HG02840 (cell line): Measurements from ENCODE around the gene CAPN11.

Source experiments
- ATAC-seq: cut with Tn5 transposase; IDR thresholded peaks from one replicate; pipeline ENCODE4 v1.9.1; 2021; ENCODE audit warnings: mild to moderate bottlenecking, moderate library complexity, moderate number of reproducible peaks; ENCODE audit not compliant: unreplicated experiment, low FRiP score

CAPN11 gene

DNA sequence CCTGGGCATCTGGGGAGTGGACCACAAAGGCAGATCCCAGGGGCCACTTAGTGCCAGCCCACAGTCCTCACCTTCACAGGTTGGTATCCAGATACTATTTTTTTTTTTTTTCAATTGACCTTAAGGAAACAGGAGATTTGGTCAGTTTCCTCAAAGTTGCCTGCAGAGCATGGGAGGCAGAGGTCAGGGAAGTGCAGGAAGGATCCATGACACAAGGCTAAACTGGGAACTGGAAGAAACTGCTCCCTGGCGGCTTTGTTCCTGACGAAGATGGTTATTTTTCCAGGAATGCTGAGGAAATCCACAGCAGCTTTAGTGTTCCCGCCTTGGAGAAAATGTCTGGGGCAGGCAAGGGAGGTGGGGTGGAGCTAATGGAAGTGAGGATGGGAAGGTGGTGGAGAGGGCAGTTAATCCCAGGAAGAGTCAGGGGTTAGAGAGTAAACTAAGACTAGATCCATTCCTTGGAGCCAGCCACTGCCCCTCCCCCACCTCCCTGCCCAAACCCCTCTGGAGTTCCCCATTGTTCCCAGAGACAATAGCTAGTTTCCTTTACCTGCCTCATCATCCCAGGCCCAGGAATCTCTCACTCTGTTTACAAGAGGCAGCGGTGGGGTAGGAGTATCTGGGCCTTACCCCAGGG is 43.8 kb downstream of the CAPN11 start:
- ATAC-seq, result no peak

DNA sequence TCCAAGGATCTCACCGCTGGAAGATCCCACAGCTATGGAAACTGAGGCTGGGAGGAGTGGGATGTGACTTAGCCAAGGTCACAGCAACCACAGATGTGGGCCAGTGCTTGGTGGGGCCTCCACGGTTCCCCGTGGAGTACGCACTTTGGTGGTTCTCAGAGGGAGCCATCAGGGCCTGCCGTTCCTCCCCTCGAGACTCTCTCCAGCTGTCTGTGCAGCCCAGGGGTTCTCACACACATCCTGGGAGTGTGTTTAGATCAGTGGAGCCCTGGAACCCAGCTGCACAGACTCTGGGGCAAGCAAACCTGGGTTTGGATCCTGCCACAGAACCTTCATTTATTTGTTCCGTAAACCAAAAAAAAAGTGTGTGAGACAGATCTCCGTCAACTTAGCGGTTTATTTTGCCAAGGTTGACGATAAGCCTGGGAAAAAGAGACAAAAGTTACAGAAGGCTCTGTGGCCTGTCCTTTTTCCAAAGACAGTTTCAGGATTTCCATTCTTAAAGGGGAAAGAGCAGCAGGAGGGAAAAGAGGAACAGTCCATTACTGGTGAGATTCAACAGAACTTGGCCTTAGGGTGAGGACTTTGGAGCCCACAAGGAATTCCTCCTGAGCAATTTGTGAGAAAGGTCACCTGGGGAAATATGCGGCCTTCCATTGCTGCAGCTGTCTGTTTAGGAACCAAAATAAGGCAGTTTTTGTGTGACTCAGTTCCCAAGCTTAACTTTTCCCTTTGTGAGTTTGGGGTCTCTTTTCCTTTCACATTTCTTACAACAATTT is 44.5 kb downstream of the CAPN11 start:
- ATAC-seq, result no peak

DNA sequence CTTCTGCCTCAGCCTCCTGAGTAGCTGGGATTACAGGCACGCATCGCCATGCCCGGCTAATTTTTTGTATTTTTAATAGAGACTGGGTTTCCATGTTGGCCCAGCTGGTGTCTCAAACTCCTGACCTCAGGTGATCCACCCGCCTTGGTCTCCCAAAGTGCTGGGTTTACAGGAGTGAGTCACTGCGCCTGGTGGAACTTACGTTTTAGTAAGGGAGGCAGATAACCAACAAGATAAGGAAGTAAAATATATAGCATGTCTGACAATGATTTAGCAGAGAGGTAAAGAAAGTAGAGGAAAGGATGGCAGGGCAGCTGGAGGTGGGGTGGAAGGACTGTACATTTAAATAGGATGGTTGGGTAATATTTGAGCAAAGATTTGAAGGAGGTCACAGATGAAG is 45.3 kb downstream of the CAPN11 start:
- no peak for ATAC-seq

DNA sequence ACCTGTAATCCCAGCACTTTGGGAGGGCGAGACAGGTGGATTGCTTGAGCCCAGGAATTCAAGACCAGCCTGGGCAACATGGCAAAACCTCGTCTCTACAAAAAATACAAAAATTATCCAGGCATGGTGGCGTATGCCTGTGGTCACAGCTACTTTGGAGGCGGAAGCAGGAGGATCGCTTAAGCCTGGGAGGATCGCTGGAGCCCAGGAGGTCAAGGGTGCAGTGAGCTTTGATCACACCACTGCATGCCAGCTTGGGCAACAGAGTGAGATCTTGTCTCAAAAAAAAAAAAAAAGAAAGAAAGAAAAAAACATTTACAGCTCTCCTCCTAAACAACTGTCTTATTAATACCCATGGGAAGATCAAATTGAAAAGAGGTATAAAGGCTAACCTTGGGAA is 49.3 kb downstream of the CAPN11 start:
- ATAC-seq, result no peak

DNA sequence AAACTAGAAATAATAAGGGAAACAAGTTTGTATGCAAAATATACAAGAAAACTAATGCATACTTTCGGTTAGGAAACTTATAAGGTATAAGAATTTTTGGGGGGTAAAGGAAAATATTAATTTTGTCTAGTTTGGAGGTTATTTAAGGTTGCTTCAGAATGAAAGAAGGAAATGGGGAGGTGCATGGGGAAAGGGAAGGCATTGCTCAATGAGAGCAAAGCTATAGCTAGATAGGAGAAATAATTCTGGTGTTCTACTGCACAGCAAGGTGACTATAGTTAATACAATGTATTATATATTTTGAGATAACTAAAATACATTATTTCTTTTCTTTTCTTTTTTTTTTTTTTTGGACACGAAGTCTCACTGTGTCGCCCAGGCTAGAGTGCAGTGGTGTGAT is 52.7 kb downstream of the CAPN11 start:
- no peak for ATAC-seq

DNA sequence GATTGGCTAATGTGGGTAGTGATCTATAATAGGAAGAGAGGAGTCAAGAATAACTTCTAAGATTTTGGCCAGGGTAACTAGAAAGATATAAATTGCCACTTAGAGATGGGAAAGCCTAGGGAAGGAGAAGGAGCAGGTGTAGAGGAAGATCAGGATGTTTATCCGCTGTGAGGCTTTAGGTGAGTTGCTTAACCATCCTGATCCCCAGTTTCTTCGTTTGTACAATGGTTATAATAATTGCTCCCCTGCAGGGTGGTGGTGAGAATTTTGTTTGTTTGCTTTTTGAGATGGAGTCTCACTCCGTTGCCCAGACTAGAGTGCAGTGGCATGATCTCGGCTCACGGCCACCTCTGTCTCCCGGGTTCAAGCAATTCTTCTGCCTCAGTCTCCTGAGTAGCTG is 55.7 kb downstream of the CAPN11 start:
- no peak for ATAC-seq

DNA sequence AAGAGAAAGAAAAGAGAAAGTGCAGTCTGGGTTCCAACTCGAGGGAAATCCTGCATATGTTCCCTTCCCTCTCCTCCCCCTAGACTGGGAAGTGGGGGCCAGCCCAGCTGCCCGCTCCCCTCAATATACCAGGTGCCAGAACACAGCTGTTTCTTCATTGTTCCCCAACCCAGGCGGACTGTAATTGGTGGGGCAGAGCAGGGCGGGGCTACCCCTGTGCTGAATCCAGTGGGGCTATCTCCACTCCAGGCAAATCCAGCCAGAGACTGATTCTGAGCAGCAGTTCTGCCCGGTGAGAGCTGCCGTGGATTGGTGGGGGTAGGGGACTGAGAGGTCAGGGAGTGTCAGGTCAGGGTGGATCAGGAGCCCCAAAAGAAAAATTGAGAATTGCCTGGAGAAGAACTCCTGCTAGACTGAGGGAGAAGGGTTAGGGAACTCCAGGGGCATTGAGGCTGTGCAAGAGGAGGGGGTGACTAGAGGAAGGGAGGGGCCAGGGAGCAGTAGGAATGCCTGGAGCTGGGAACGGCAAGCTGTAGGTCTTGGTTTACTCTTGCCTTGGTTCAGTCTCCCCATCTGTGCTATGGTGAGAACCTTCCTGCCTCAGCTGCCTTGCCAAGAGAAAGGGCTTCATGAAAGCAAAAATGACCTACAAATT is 58.2 kb downstream of the CAPN11 start, which contains the start of gene MYMX:
TSS of gene MYMX (plus strand) at position 250 of the 655 bp plus-strand sequence. CDS start 546 bp downstream, outside the sequence.
- no peak for ATAC-seq

DNA sequence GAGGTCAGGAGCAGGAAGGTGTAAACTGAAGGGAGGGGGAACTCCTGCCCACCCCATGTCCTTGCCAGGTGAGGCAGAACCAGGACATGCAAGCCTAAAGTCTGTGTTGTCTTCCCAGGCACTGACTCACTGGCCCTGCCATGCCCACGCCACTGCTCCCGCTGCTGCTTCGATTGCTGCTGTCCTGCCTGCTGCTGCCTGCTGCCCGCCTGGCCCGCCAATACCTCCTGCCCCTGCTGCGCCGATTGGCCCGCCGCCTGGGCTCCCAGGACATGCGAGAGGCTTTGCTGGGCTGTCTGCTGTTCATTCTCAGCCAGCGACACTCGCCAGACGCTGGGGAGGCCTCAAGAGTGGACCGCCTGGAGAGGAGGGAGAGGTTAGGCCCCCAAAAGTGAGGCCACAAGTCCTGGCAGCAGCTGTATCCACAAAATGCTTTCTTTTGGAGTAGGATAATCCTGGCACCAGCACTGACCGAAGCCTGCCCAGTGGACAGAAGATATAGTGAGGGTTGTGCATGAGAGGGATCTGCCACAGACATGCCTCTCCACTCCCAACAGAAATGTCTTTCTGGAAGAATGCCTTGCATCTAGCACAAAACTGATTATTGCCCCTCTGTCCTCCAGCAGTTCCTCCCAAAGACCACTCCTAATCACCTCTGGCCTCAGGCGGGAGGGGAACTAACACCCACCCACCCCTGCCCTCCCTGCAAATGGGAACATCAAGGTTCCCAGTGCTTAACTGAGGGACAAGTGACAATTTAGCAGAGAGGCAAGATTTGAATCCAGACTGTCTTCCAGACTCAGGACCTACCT is 58.9 kb downstream of the CAPN11 start:
- ATAC-seq, result no peak

DNA sequence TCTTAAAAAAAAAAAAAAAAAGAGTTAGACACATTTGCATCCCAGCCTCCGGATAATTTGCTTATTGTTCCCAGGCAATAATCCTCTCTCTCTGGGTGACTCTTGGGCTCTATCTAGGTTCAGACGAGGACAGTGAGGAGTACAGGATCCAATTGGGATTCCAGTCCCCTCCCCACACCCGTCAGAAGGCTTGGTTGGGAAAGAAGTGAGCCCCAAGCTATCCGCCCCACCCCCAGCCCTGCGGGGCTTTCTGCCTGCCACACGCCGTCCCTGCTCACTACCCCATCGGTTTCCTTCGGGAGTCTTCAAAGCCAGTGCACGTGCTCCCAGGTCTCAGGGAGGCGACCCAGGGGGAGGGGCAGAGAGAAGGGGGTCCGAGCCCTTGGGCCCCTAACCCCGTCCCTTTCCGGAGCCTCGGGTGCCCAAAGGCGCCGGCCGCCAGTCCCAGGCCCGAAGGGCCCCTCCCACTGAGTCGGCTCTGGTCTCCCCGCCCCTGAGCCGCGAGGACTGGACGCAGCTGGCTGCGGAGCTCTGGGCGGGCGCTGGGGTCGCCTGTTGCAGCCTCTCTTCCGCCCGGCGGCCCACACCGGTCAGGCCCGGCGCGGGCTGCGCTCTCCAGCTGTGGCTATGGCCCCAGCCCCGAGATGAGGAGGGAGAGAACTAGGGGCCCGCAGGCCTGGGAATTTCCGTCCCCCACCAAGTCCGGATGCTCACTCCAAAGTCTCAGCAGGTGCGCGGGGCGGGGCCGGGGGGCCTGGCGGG is 60.6 kb downstream of the CAPN11 start:
- ATAC-seq, result peak; percentile 57

DNA sequence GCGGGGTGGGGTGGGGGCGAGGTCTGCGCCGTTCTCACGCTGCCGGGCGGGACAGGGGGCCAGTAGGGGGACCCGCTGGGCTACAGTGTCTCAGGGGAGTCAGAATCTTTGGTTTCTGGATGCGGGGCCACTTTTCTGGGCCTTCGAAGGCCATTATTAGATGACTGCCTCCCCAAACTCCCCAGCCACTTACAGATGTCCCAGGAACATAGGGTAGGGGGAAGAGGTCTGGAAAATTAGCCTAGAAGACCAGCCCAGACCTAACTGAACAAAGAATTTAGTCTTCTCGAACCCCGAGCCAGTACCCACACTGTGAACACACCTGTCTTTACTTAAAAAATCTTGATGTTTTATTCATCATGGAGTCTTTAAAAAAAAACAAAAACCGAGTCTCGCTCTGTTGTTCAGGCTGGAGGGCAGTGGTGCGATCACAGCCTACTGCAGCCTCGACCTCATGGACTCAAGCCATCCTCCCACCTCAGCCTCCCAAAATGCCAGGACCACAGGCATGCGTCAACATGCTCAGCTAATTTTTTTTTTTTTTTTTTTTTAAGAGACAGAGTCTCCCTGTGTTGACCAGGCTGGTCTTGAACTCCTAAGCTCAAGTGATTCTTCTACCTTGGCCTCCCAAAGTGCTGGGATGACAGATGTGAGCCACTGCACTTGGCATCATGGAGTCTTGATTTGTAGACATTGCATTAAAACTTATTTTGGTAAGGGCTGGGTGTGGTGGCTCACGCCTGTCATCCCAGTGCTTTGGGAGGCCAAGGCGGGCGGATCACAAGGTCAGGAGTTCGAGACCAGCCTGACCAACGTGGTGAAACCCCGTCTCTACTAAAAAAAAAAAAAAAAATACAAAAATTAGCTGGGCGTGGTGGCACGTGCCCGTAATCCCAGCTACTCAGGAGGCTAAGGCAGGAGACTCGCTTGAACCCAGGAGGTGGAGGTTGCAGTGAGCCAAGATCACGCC is 61.5 kb downstream of the CAPN11 start:
- no peak for ATAC-seq

DNA sequence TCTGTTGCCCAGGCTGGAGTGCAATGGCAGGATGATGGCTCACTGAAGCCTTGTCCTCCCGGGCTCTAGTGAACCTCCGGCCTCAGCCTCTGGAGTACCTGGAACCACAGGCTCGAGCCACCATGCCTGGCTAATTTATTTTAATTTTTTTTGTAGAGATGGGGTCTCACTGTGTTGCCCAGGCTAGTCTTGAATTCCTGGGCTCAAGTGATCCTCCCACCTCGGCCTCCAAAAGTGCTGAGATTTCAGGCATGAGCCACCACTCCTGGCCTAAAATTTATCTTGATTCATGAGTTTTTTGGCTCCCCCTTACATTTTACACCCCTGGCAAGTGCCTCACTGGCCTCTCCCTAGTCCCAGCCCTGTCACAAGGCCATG is 62.3 kb downstream of the CAPN11 start:
- ATAC-seq, result no peak

DNA sequence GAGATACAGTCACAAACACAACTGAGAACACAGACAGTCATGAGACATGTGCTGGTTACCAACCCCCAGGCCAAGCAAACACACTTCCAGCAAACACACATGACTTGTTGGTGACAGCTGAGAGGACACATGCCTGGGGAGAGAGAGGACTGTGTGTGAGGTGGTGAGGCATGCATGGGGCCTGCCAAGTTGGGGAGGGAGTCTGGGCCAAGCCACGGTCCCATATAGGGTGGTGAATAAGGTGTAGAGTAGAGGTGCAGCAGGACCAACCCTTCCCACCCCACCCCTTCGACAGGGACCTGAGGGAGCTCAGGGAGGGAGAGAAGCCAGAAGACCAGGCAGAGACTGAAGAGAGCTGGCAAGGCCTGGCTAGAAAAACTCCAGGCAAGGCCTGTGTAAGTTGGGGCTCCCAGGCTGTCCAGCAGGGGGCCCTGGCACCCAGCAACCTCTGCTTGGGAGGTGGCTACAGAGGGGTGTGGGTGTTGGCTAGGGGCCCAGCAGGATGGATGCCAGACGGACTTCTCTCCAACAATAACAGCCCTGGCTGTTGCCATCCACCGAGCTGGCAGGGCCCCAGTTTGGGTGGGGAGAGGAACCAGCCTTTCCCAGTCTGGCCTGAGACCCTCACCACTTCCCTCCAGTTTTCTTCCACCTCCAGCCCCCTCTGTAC is 62.8 kb downstream of the CAPN11 start:
- peak; percentile 37 for ATAC-seq

DNA sequence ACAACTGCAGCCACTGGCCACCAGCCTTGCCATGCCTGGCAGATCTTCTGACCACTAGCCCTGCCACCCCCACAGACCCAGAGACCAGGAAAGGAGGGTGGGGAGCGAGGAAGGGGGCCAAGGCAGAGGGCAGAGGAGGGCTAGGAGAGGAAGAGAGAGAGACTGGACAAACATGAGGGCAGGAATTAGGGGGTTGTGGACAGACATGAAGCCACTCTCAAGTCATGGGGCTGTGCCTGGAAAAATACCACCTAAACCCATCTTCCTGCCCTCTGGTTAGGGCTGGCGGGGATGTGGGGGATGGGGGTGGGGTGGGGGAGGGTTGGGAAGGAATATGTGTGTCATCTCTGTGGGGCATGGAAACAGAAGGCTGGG is 63.3 kb downstream of the CAPN11 start:
- no peak for ATAC-seq

DNA sequence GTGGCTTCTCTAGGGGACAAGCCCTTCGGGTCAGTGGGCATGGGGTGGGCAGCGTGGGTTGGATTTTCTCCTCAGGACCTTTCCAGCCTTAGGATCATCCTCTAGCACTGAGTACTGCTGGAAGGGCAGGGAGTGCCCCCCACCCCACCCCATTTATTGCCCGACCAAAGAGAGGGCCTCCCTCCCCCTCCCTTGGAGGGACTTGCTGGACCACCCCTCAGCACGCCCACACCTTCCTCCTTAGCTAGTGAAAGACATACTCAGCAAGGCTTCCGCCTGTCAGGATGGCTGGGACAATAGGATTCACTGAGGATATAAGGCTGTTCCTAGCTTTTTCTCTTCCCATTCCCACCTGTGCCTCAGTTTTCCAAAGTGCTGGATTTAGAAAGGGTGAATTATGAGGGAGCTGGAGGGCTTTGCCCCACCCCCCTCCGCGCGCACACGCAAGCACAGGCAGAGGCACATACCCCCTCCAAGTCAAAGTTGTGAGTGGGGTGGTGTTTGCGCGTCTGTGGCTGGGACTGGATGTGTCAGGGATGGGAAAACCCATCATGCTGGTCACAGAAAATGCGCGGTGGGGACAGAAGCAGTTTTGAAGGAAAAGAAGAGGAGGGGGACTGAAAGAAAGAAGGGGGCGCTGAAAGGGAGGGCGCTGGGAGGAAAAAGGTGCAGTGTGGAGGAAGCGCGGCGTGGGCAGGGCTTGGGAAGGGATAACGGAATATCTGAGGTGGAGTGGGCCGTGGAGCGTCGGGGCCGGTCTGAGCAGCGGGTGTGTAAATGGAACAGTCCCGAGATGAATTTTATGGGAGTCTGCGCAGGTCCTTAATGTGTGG is 64.1 kb downstream of the CAPN11 start:
- no peak for ATAC-seq

DNA sequence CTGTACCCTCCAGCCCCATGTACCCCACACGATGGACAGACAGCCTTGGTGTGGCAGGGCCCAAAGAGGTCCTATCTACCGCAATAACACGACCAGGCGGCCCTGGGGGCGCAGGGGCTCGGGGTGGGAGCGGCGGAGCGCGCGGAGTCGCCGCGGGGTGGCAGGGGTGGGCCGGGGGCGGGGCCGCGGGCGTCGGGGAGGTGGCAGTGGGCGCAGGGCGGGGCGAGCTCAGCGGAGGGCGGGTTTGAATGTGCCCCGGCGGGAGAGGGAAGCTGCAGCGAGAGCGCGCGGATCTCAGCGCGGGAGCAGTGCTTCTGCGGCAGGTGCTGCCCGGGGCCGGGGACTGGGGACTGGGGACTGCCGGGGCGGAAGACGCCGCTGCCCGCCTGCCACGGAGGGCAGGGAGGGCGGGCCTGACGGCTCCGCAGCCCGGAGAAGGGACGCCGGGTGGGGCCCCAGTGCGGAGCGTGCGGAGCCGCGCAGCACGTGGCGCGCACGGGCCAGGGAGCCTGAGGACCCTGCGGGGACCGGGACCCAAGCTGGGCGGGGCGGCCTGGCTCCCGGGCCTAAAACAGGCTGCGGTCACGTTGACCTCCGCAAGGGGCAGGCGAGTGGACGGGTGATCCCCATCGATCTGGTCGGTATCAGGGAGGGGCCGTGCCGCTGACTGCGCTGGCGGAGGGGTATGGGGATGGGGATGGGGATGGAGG is 64.9 kb downstream of the CAPN11 start, which contains the start of gene SLC29A1:
TSS of gene SLC29A1 (plus strand) at position 277 of the 710 bp plus-strand sequence. CDS start 3,719 bp downstream, outside the sequence.
- no peak for ATAC-seq

DNA sequence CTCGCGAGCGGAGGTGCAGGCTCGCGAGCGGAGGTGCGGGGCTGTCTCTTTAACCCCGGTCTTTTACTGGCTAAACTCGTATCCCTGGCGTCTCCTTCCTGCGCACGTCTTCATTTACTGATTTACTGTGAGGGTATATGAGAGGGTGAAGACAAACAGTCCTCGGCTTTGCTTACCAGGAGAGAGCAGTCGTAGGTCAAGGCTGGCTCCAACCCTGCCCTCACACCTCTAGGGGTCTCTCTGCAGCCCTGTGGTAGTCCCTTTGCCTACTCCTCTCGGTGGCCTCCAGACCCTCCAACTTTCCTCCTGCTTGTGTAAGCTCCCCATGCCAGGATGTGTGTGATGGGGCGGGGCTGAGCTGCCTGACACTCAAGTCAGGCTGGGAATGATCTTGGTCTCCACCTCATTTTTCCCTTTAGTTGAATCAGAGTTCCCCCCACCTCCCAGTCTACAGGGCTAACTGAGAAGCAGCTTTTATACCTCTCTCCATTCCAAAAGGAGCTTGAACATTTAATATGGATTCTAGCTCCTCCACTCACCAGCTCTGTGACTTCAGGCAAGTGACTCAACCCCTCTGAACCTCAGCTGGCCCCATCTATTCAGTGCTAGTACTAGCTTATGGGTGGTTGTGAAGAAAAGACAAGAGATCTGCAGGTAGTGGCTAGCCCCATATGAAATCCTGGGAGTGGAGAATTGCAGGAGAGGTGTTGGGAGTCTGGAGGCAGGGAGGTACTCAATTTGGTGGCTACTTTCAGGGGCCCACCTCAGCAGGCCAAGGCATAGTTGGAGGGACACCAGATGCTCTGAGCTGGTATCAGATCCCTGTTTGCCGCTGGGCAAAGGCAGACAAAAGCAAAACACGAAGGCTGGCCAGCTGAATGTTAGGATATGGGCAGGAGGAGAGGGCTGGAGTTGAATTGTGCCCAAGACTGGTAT is 65.7 kb downstream of the CAPN11 start:
- no peak for ATAC-seq
